CD4-positive, alpha-beta T cell treated with Interleukin-6 for 4 hours (primary cell): ENCODE measurements around the gene BCR.

ENCODE experiments used
- DNase-seq: peaks from one replicate; pipeline ENCODE4 v3.0.0-alpha.2; 2020; ENCODE audit warnings: mixed read lengths

BCR gene

GRCh38 chr22:23266780-23267179 lies 86.5 kb downstream of the BCR start:
- DNase-seq = no peak

- DNase-seq = no peak
Observed at GRCh38 chr22:23267226-23268043, 87.1 kb downstream of the BCR start.

GRCh38 chr22:23268139-23268712 lies 87.9 kb downstream of the BCR start:
- DNase-seq = no peak

GRCh38 chr22:23268877-23269276 lies 88.6 kb downstream of the BCR start:
- no peak for DNase-seq

GRCh38 chr22:23269441-23270211 lies 89.3 kb downstream of the BCR start:
- no peak for DNase-seq

GRCh38 chr22:23270212-23270733 lies 90.0 kb downstream of the BCR start:
- DNase-seq = no peak

GRCh38 chr22:23270798-23271596 lies 90.7 kb downstream of the BCR start:
- DNase-seq = no peak

- DNase-seq = no peak
Observed at GRCh38 chr22:23271597-23271908, 91.2 kb downstream of the BCR start.

GRCh38 chr22:23272371-23272770 lies 92.1 kb downstream of the BCR start:
- no peak for DNase-seq

- no peak for DNase-seq
Observed at GRCh38 chr22:23272834-23273233, 92.5 kb downstream of the BCR start.

GRCh38 chr22:23273445-23274145 lies 93.3 kb downstream of the BCR start:
- DNase-seq = no peak

GRCh38 chr22:23274146-23274526 lies 93.8 kb downstream of the BCR start:
- DNase-seq = no peak

- no peak for DNase-seq
Observed at GRCh38 chr22:23274891-23275694, 94.8 kb downstream of the BCR start.

- no peak for DNase-seq
Observed at GRCh38 chr22:23275751-23276150, 95.4 kb downstream of the BCR start.

- no peak for DNase-seq
Observed at GRCh38 chr22:23276656-23277582, 96.6 kb downstream of the BCR start.

- DNase-seq = no peak
Observed at GRCh38 chr22:23277583-23278295, 97.4 kb downstream of the BCR start.

- DNase-seq = no peak
Observed at GRCh38 chr22:23278883-23279675, 98.8 kb downstream of the BCR start.

GRCh38 chr22:23279781-23280180 lies 99.5 kb downstream of the BCR start:
- DNase-seq = no peak
